ENCODE data around the gene EPHX1.
"Not testable (repeated sequence)": the region's sequence is repeated elsewhere in the genome, so short reads cannot be mapped to it uniquely, and the experiment has no call there.

The EPHX1 gene

DNA sequence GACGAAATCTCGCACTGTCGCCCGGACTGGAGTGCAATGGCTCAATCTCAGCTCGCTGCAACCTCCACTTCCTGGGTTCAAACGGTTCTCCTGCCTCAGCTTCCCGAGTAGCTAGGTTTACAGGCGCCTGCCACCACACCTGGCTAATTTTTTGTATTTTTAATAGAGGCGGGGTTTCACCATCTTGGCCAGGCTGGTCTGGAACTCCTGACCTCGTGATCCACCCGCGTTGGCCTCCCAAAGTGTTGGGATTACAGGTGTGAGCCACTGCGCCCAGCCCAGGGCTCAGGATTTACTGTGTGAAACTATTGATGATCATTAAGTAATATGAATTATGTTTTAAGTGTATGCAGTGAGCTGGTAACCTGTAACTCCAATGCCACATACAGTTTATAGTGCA, 30.8 kb upstream of the EPHX1 start:
- Histone ChIP-seq H3K4me2 (ENCODE audit: low read length) (peak overlapping the region; percentile 12), H3K56ac (ENCODE audit: low read length) (peak overlapping the region; percentile 65), H3K9ac (ENCODE audit: low read length) (peak overlapping the region; percentile 98), H3K79me2 (ENCODE audit: control insufficient read depth, insufficient read depth, low read length) (peaks cover 49% of the 10 kb centered on the region)
- WGBS (ENCODE audit: extremely low coverage, insufficient coverage, low lambda C conversion rate): no CpG with 5 or more reads among the region's 13 CpGs
- H3K4me3 ChIP-seq (ENCODE audit: low read length); H3K4me1 ChIP-seq (ENCODE audit: control insufficient read depth, low read depth, low read length); H3K79me1 ChIP-seq (ENCODE audit: low read length); H2BK120ac ChIP-seq (ENCODE audit: low read depth, low read length); H2BK15ac ChIP-seq (replicated peaks; ENCODE audit: low read depth); H4K8ac ChIP-seq (ENCODE audit: low read depth, low read length); DNase-seq; H2BK5ac ChIP-seq (ENCODE audit: low read length); H3K27ac ChIP-seq (ENCODE audit: low read depth, low read length); H3K18ac ChIP-seq (ENCODE audit: low read length); H3K36me3 ChIP-seq (ENCODE audit: control insufficient read depth, insufficient read depth, low read length); H4K5ac ChIP-seq (ENCODE audit: low read length); H3K4ac ChIP-seq (ENCODE audit: low read depth, low read length); H3K23ac ChIP-seq (ENCODE audit: low read length); H3K27me3 ChIP-seq (ENCODE audit: insufficient read depth, low read length, poor library complexity); H2AK5ac ChIP-seq (ENCODE audit: low read length): not testable (repeated sequence)

DNA sequence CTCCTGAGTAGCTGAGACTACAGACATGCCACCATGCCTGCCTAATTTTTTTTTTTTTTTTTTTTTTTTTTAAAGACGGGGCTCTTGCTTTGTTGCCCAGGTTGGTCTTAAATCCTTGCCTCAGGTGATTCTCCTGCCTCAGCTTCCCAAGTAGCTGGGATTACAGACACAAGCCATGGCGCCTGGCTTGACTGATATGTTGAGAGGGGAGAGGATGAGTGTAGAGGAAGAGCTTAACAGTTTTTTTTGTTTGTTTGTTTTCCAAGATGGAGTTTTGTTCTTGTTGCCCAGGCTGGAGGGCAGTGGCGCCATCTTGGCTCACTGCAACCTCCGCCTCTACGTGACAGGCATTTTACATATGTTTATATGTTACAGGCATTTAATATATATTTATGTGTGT, 29.8 kb upstream of the EPHX1 start:
- Histone ChIP-seq H2BK120ac (ENCODE audit: low read depth, low read length) (no peak overlapping the region), H3K4ac (ENCODE audit: low read depth, low read length) (no peak overlapping the region), H2AK5ac (ENCODE audit: low read length) (no peak overlapping the region), H3K9ac (ENCODE audit: low read length) (no peak overlapping the region), H3K18ac (ENCODE audit: low read length) (no peak overlapping the region), H3K4me2 (ENCODE audit: low read length) (no peak overlapping the region), H3K79me1 (ENCODE audit: low read length) (peaks cover 3% of the 10 kb centered on the region), H4K8ac (ENCODE audit: low read depth, low read length) (no peak overlapping the region), H3K79me2 (ENCODE audit: control insufficient read depth, insufficient read depth, low read length) (peaks cover 51% of the 10 kb centered on the region), H2BK5ac (ENCODE audit: low read length) (no peak overlapping the region), H3K4me1 (ENCODE audit: control insufficient read depth, low read depth, low read length) (peaks cover 3% of the 10 kb centered on the region), H3K27ac (ENCODE audit: low read depth, low read length) (no peak overlapping the region), H4K5ac (ENCODE audit: low read length) (no peak overlapping the region), H3K27me3 (ENCODE audit: insufficient read depth, low read length, poor library complexity) (no peaks in the 10 kb centered on the region), H2BK15ac (replicated peaks; ENCODE audit: low read depth) (no peak overlapping the region), H3K23ac (ENCODE audit: low read length) (no peak overlapping the region), H3K56ac (ENCODE audit: low read length) (no peak overlapping the region), H3K36me3 (ENCODE audit: control insufficient read depth, insufficient read depth, low read length) (peaks cover 2% of the 10 kb centered on the region), H3K4me3 (ENCODE audit: low read length) (no peak overlapping the region)
- no CpG with 5 or more reads among the region's 5 CpGs for WGBS (ENCODE audit: extremely low coverage, insufficient coverage, low lambda C conversion rate)
- no peak for DNase-seq

DNA sequence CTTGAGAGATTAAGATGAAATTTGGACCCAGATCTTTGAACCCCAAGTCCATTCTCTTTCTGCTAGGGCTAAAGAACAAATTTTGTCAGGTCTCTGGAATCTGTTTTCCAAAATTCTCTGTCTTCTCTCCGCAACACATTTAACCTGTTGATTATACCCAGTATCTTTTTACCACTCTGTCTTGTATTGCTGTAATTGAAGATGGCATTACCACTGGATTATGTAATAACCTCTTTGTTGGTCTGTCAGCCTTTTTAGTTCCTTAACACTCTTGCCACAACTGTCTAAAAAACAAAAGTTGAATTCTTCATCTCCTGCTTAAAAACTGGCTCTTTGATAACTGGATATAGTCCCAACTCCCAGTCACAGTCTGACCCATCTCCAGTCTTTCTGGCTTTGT, 29.3 kb upstream of the EPHX1 start:
- Histone ChIP-seq H3K18ac (ENCODE audit: low read length) (no peak overlapping the region), H2BK120ac (ENCODE audit: low read depth, low read length) (no peak overlapping the region), H3K23ac (ENCODE audit: low read length) (no peak overlapping the region), H3K27me3 (ENCODE audit: insufficient read depth, low read length, poor library complexity) (no peaks in the 10 kb centered on the region), H2AK5ac (ENCODE audit: low read length) (no peak overlapping the region), H3K56ac (ENCODE audit: low read length) (peak overlapping the region; percentile 9), H3K4me1 (ENCODE audit: control insufficient read depth, low read depth, low read length) (peaks cover 3% of the 10 kb centered on the region), H3K4me3 (ENCODE audit: low read length) (no peak overlapping the region), H3K4me2 (ENCODE audit: low read length) (no peak overlapping the region), H2BK15ac (replicated peaks; ENCODE audit: low read depth) (no peak overlapping the region), H3K79me2 (ENCODE audit: control insufficient read depth, insufficient read depth, low read length) (peaks cover 51% of the 10 kb centered on the region), H3K27ac (ENCODE audit: low read depth, low read length) (no peak overlapping the region), H4K8ac (ENCODE audit: low read depth, low read length) (no peak overlapping the region), H3K9ac (ENCODE audit: low read length) (no peak overlapping the region), H3K36me3 (ENCODE audit: control insufficient read depth, insufficient read depth, low read length) (peaks cover 2% of the 10 kb centered on the region), H3K79me1 (ENCODE audit: low read length) (peaks cover 3% of the 10 kb centered on the region), H3K4ac (ENCODE audit: low read depth, low read length) (no peak overlapping the region), H4K5ac (ENCODE audit: low read length) (no peak overlapping the region), H2BK5ac (ENCODE audit: low read length) (no peak overlapping the region)
- WGBS (ENCODE audit: extremely low coverage, insufficient coverage, low lambda C conversion rate): no CpG with 5 or more reads among the region's 1 CpG
- DNase-seq: no peak

DNA sequence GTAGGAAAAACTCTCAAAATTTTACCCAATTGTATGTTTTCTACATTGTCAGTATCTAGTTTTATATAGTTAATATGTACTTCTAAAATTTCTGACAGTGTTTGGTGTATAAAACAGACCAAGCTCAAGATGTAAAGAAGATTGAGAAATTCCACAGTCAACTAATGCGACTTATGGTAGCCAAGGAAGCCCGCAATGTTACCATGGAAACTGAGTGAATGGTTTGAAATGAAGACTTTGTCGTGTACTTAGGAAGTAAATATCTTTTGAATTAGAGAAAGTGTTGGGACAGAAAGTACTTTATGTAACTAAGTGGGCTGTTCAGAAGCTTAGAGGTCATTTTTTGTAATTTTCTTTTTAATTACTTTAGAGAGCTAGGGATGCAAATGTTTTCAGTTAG, 20.8 kb upstream of the EPHX1 start:
- H3K9ac ChIP-seq (ENCODE audit: low read length); H3K27me3 ChIP-seq (ENCODE audit: insufficient read depth, low read length, poor library complexity); H3K18ac ChIP-seq (ENCODE audit: low read length); H3K4me3 ChIP-seq (ENCODE audit: low read length); H4K8ac ChIP-seq (ENCODE audit: low read depth, low read length); H3K27ac ChIP-seq (ENCODE audit: low read depth, low read length); H3K79me1 ChIP-seq (ENCODE audit: low read length); H3K23ac ChIP-seq (ENCODE audit: low read length); H3K4ac ChIP-seq (ENCODE audit: low read depth, low read length); H4K5ac ChIP-seq (ENCODE audit: low read length); H3K36me3 ChIP-seq (ENCODE audit: control insufficient read depth, insufficient read depth, low read length); DNase-seq; H3K4me2 ChIP-seq (ENCODE audit: low read length); H3K79me2 ChIP-seq (ENCODE audit: control insufficient read depth, insufficient read depth, low read length); H2BK120ac ChIP-seq (ENCODE audit: low read depth, low read length); H3K4me1 ChIP-seq (ENCODE audit: control insufficient read depth, low read depth, low read length); H2AK5ac ChIP-seq (ENCODE audit: low read length); H2BK15ac ChIP-seq (replicated peaks; ENCODE audit: low read depth); H3K56ac ChIP-seq (ENCODE audit: low read length); H2BK5ac ChIP-seq (ENCODE audit: low read length): not testable (repeated sequence)
- no CpG with 5 or more reads among the region's 3 CpGs for WGBS (ENCODE audit: extremely low coverage, insufficient coverage, low lambda C conversion rate)

DNA sequence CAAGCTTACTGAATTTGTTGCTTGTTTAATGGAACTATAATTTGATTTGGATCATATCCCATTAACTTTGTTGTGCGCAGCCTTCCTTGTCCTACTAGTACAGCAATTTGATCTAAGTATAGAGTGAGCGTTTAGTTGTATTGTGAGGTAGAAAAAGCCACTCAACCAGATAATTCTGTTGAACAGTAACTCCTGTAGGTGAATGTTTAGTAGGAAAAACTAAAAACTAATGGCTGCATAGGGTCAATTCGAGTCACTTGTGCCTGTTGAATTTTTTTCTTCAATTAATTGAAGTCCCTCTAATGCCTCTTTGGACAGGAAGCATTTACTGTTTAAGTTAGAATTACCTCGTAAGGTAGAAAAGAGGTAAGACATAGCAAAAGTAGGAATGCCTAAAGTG, 15.0 kb upstream of the EPHX1 start:
- Histone ChIP-seq H3K79me2 (ENCODE audit: control insufficient read depth, insufficient read depth, low read length) (no peaks in the 10 kb centered on the region), H3K27ac (ENCODE audit: low read depth, low read length) (no peak overlapping the region), H3K4me2 (ENCODE audit: low read length) (no peak overlapping the region), H3K56ac (ENCODE audit: low read length) (no peak overlapping the region), H3K36me3 (ENCODE audit: control insufficient read depth, insufficient read depth, low read length) (peaks cover 4% of the 10 kb centered on the region), H4K8ac (ENCODE audit: low read depth, low read length) (no peak overlapping the region), H4K5ac (ENCODE audit: low read length) (no peak overlapping the region), H2BK120ac (ENCODE audit: low read depth, low read length) (no peak overlapping the region), H2BK5ac (ENCODE audit: low read length) (no peak overlapping the region), H3K18ac (ENCODE audit: low read length) (no peak overlapping the region), H3K9ac (ENCODE audit: low read length) (no peak overlapping the region), H3K27me3 (ENCODE audit: insufficient read depth, low read length, poor library complexity) (no peaks in the 10 kb centered on the region), H3K79me1 (ENCODE audit: low read length) (peaks cover 1% of the 10 kb centered on the region), H3K23ac (ENCODE audit: low read length) (no peak overlapping the region), H3K4me1 (ENCODE audit: control insufficient read depth, low read depth, low read length) (no peaks in the 10 kb centered on the region), H3K4me3 (ENCODE audit: low read length) (no peak overlapping the region), H2BK15ac (replicated peaks; ENCODE audit: low read depth) (no peak overlapping the region), H3K4ac (ENCODE audit: low read depth, low read length) (no peak overlapping the region), H2AK5ac (ENCODE audit: low read length) (no peak overlapping the region)
- no peak for DNase-seq
- WGBS (ENCODE audit: extremely low coverage, insufficient coverage, low lambda C conversion rate): no CpG with 5 or more reads among the region's 4 CpGs

DNA sequence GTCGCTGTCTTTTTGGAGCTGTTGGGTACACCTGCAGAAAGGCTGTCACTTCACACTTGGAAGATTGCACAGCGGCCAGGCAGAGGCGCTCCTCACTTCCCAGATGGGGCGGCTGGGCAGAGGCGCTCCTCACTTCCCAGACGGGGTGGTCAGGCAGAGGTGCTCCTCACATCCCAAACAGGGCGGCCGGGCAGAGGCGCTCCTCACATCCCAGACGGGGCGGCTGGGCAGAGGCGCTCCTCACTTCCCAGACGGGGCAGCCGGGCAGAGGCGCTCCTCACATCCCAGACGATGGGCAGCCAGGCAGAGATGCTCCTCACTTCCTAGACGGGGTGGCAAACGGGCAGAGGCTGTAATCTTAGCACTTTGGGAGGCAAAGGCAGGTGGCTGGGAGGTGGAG, 13.8 kb upstream of the EPHX1 start:
- not testable (repeated sequence) for H2AK5ac ChIP-seq (ENCODE audit: low read length); H2BK120ac ChIP-seq (ENCODE audit: low read depth, low read length); H3K4me3 ChIP-seq (ENCODE audit: low read length); DNase-seq; H3K18ac ChIP-seq (ENCODE audit: low read length); H3K79me1 ChIP-seq (ENCODE audit: low read length); H2BK15ac ChIP-seq (replicated peaks; ENCODE audit: low read depth); H3K9ac ChIP-seq (ENCODE audit: low read length); H3K4ac ChIP-seq (ENCODE audit: low read depth, low read length); H3K4me1 ChIP-seq (ENCODE audit: control insufficient read depth, low read depth, low read length); H3K36me3 ChIP-seq (ENCODE audit: control insufficient read depth, insufficient read depth, low read length); H3K56ac ChIP-seq (ENCODE audit: low read length); H3K23ac ChIP-seq (ENCODE audit: low read length); H3K79me2 ChIP-seq (ENCODE audit: control insufficient read depth, insufficient read depth, low read length); H4K8ac ChIP-seq (ENCODE audit: low read depth, low read length); H4K5ac ChIP-seq (ENCODE audit: low read length); H3K27me3 ChIP-seq (ENCODE audit: insufficient read depth, low read length, poor library complexity); H3K4me2 ChIP-seq (ENCODE audit: low read length); H3K27ac ChIP-seq (ENCODE audit: low read depth, low read length); H2BK5ac ChIP-seq (ENCODE audit: low read length)
- WGBS (ENCODE audit: extremely low coverage, insufficient coverage, low lambda C conversion rate): no CpG with 5 or more reads among the region's 18 CpGs

Measured in mesendoderm (in vitro differentiated cells).